ENCODE measurements around the gene ULBP2.
A peak's percentile ranks its signal among the peaks of the same experiment; 100 is the strongest.
"Not testable (repeated sequence)": the region's sequence is repeated elsewhere in the genome, so short reads cannot be mapped to it uniquely, and the experiment has no call there.

The ULBP2 gene

DNA sequence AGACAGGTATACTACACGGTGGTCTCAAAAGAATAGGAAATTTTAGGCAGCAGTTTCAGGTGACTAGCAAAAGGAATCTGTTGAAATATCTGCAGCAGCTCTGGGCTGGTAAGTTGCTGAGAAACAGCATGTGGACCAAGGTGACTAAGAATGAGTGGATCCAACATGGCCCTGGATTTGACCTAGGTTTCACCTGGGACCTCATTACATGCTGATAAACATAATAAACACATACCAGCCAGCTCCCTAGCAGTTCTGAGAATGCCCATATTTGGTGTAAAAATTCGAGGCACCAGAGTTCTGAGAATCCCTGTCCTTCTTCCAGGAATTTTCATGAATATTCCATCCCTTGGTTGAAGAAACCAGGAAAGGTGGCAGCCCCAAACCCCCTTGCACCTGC, 11.6 kb downstream of the ULBP2 start:
- DNase-seq, result not testable (repeated sequence)

DNA sequence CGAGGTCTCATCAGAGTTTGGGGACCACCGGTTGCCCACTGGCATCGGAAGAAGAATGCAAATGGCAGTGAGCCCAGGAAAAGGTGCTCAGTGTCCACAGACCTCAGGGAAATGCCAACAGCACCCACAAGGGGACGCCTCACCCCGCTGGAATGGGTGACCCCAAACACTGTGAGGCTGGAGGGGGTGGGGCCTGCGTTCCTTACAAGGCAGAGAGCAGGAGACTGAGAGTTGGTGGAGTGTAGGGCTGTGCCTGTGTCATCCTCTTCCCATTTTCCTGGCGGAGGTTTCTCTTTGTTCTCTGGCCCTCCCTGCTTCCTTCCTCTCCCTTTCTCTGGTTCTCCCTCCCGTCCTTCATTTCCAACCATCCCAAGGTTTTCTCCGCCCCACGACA, 12.1 kb downstream of the ULBP2 start:
- not testable (repeated sequence) for DNase-seq

DNA sequence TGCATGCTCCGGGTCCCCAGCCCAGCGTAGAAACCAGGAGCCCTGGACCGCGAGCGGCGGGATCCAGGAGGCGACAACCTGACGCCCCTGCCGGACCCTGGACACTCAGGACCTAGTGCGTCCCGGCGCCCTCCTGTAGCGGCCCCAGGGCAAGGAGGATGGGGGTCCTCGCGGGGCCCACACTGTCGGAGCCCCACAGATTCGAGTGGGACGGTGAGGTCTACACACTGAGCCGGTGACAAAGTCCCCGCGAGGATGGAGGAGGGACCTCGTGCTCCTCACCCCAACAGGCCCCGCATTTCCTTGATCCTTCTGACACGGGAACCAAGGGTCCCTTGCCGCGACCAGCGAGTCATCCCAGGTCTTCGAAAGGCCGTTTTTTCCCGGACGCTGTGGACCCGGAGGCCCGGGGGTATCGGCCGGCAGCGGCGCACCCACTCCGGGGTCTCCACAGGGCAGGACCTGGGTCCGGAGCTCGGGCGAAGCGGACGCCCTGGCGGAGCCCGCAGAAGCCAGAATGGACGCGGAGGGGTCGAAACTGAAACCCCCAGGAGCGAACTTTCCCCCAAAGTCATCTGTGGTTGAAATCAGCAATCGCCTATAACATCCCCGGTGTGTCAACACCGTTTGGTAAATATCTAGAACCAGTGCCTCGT, 12.6 kb downstream of the ULBP2 start:
- not testable (repeated sequence) for DNase-seq

DNA sequence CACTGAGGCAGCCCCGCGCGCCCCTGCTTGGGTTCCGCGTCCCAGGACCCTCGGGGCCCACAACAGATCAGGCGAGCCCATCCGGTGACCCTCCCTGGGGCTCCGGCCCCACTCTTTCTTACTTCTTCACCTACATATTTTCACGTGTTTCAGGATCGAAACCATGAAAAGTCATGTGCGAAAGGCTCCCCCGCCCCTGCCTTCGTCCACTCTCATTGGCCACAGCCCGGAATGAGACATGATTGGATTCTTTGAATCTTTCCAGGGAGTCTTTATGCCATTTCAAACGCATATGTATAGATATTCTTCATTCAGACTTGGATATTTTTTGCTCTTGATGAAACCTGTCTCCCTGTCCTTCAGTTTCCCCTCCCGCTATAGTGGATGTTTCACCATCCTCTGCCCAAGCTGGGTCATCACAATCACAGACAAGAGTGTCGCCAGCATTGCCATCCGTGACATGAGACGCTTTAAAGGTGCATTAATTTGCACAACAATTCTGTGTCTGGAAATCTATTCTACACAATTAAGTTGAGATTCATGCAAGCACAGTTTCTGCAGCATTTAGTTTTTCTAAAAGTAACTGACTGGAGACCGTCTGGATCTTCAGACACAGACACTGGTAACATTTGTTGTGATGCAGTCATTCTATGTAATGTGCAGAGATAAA, 13.3 kb downstream of the ULBP2 start:
- DNase-seq, result not testable (repeated sequence)

DNA sequence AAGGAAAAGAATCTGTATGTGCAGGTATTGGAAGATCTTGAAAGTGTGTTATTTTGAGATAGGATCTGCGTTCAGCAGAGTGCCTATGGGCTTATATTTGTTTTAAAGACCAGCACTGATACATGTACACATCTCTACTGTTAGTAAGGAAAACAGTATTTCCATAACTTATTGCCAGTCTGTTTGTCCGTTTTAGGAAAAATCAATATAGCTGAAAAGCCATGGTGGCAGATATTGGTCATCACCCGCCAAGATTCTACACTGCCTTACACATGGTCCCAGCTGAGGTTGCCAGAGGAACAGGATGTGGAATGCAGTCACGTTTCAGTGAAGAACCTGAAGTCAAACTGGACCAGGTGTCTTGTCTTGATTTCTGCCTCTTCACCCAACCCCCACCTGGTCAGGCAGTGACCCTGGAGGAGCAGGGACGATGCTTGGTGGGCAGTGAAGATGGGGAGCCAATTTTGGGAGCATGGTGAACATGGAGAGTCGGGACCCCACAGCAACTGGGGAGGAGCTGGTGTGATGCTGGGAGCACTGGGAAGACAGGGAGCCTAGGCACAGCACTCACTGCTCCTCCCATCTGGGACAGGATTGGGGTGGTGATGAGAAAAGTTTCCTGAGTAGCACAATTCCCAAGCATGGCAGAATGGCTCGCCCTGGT, 14.0 kb downstream of the ULBP2 start:
- not testable (repeated sequence) for DNase-seq

DNA sequence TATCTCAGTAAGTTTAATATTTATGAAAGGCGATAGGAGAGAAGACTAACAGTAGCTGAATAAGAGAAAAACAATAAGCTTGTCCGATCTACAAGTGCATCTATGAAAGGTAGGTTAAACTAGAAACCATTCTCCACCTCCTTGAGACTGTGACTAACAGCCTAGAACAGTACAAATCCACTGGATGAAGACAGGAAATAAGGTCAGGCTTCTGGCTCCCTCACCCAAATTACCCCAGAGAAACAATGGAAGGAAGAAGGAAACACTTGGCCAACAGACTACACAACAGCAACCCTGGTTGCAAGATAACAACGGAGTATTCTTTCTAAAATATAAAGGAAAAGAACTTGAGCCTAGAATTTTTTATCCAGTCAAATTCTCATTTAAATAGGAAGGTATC, 16.3 kb downstream of the ULBP2 start:
- not testable (repeated sequence) for DNase-seq

DNA sequence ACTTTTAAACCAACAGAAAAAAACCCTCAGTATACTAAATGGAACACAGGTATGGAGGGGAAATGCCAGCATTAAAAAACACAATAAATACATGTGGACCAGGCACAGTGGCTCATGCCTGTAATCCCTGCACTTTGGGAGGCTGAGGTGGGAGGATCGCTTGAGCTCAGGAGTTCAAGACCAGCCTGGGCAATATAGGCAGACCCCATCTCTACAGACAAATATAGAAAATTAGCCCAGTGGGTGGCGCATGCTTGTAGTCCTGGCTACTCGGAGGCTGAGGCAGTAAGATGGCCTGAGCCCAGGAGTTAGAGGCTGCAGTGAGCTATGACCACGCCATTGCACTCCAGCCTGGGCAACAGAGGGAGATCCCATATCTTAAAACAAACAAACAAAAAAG, 18.0 kb downstream of the ULBP2 start:
- DNase-seq, result not testable (repeated sequence)

DNA sequence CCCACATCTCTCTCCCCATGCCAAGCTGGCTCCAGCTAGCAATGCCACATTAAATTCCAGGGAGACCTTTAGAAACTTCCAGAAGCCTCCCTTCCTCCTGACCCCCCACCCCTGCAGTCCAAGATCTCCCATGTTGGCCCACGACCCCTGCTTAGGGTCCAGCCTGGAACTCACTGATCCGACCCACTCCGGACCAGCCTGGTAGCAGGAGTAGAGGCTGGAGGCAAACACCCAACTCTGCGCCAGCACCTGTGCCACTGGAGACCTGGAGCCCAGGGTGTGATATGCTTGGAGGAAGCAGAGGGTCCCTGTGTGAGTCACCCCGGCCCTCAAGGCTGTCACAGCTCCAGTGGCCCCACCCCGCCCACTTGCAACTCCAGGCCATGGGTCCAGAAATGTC, 18.7 kb downstream of the ULBP2 start:
- no peak for DNase-seq

DNA sequence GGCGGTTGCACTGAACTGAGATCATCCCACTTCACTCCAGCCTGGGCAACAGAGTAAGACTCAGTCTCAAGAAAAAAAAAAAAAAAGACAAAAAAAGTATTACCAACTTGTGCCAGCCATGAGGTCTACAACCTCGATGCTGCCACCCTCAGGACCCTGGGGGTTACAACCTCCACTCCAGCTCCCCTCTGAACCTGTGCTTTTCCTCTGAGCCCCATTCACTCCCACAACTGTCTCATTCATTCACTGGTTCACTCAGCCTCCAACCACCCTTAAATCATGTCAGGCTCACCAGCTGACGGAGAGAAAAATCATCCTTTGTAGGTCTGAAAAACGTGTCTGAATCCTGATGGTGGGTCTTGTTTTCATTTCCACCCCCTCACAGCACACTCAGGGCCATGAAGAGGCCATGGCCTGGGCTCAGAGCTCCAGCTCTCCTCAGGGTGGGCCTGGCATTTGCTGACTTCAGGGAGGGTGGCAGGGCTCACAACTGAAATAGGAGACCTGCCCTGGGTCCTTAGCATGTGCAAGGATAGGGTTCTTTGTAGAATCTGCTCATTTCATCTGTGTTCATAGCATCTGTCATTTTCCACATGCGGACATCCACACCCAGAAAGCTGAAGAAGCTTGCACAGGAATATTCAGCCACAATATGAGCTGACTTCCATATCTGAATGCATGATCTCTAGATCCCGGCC, 20.1 kb downstream of the ULBP2 start:
- peak; percentile 48 for DNase-seq

DNA sequence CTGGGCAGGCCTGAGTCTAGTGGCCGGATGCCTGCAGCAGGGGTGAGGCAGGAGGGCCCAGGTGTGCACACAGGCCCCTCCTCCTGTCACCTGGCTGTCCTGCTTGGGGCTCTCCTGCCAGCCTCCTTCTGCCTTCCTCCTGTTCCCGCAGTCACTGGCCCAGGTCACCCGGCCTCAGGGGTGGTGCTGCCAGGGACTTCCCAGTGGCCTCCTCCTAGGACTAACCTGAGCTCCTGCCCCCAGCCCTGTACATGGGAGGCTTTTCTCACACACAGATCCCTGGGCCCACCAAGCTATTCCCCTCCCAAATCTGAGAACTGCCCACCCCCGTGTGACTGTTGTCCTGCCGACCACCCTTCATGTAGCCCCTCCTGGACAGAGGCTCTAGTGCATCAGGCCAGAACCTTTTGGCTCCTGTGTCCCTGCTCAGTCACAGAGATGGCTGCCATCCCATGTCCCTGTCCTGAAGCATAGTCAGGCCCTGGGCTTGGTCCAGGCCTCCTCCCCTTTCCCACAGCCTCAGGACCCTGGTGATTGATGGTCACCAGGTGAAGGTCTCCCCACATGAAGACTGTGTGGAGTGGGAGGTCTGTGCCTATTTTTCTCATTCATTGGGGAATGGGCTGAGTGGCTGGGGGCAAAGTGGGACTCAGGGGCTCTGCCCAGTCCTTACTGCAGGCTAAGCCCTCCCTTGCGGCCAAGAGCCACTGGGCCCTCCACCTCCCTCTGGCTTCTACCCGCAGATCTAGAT, 20.8 kb downstream of the ULBP2 start:
- DNase-seq, result no peak

DNA sequence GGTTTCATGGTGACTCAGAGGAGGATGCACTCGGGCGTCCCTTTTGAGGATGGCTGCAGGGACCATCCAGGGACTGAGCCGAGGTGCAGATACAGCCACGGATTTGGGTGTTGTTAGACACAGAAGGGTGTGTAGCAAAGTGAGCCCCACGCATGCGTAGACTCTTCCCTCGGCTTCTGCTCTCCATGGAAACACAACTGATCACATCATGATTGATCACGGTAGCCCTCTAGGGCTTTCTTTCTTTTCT, 21.3 kb downstream of the ULBP2 start:
- DNase-seq, result no peak

DNA sequence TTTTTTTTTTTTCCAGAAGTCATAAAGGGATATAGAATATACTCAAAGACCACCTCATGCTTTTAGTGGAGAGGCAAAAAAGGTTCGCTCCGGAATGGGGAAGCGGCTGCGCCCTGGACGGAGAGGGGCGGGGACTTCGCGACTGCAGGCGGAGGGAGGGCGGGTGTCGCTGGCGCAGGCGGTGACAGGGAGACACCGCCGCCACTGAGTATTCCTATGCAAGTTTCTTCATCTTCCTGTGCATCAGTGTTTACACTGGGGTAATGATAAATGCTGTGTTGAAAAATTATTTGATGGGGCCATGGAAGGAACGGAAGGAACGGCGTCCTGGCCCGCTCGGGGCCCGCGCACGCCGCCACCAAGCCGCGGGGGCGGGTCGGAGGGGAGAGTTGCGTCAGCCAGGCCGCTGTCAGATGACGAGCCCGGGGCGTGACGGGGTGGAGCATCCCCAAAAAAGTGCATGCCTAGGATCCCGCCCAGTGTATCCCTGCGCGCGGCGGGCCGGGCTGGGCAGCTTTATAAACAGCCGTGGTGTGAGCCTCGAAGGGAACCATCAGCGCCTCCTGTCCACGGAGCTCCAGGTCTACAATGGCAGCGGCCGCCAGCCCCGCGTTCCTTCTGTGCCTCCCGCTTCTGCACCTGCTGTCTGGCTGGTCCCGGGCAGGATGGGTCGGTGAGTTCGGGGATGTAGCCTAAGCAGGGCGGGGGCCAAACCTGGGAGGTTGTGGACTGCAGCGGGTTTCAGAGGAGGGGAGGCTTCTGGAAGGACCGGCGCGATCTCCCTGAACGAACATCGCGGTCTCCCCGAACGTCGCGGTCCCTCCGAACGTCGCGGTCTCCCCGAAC, 21.9 kb downstream of the ULBP2 start, which contains the start of gene ULBP1:
TSS of gene ULBP1 (plus strand) at position 482 of the 846 bp plus-strand sequence. CDS start at position 589, 107 bp downstream.
- peak; percentile 80 for DNase-seq

DNA sequence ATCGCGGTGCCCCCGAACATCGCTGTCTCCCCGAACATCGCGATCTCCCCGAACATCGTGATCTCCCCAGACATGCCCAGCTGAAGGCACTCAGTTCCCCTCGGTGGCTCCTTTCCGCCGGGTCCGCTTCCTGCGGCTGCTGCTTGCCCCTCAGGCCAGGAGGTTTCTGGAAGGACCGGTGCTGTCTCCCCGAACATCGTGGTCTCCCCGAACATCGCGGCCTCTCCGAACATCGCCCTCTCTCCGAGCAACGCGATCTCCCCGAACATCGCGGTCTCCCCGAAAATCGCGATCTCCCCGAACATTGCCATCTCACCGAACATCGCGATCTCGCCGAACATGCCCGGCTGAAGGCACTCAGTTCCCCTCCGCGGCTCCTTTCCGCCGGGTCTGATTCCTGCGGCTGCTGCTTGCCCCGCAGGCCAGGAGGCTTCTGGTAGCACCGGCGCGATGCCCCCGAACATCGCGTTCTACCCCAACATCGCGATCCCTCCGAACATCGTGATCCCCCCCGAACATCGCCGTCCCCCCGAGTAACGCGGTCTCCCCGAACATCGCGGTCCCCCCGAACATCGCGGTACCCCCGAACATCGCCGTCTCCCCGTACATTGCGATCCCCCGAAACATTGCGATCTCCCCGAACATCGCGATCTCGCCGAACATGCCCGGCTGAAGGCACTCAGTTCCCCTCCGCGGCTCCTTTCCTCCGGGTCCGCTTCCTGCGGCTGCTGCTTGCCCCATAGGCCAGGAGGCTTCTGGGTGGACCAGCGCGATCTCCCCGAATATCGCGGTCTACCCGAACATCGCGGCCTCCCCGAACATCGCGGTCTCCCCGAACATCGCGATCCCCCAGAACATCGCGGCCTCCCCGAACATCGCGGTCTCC, 22.7 kb downstream of the ULBP2 start:
- DNase-seq, result no peak

DNA sequence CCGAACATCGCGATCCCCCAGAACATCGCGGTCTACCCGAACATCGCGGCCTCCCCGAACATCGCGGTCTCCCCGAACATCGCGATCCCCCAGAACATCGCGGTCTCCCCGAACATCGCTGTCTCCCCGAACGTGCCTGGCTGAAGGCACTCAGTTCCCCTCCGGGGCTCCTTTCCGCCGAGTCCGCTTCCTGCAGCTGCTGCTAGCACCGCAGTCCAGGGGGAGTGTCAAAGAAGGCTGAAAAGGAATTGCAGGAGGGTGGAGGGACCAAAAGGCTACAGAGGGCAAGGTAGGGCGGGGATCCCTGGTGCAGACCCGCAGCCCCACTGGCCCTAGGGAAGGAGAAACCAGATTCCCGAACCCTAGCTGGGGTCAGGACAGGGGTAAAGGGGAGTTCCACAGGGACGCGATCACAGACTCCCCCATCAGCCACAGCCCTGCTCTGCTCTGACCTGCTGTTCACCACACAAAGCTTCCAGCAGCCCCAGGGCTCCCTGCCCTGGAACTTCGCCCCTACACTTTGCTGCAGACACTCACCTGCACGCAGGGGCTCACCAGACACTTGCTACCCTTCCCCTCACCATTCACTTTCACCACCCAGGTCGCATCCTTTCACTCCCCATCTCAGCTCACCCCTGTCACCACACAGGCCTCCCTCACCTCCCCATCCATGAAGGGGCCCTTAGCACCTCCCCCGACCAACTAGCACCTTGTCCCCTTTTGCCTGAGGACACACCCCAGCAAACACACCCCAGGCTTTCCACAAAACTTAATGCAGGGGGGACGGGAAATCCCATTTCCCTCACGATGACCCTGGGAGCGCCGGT, 23.6 kb downstream of the ULBP2 start:
- DNase-seq, result no peak

DNA sequence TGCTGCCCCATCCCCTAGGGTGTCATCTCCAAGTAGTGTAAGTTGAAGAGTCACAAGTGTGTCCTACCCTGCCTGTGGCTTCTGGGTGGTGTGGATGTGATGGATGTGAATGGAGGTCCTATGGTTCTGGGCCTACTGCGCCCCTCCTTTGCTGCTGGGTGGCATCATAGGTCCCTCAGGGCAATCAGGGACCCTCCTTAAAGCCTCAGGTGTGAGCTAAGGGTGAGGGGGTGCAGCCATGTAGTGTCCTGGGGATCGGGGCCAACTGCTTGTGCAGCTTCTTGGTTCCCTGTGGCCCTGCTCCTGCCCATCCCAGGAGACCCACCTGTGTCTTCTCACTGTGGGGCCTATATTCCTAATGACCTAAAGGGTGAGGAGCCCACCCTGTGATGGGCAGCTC, 24.5 kb downstream of the ULBP2 start:
- not testable (repeated sequence) for DNase-seq

DNA sequence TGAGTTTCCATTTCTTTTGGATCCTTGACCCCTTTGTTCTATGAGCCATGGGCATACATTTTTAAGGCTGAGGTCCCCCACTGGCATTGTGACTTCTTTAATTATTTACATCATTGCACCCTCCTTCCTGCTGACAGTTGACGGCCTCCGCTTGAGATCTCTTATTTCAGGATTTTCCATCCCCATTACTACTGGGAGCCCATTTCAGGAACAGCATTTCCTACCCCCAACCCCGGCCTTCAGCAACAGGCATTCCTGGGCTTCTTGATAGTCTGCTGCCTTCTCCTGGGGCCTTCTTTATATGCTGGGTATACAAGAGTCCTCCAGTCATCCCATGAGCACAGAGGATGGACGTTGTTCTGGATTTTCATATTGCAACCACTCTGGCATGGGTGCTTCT, 25.8 kb downstream of the ULBP2 start:
- no peak for DNase-seq

DNA sequence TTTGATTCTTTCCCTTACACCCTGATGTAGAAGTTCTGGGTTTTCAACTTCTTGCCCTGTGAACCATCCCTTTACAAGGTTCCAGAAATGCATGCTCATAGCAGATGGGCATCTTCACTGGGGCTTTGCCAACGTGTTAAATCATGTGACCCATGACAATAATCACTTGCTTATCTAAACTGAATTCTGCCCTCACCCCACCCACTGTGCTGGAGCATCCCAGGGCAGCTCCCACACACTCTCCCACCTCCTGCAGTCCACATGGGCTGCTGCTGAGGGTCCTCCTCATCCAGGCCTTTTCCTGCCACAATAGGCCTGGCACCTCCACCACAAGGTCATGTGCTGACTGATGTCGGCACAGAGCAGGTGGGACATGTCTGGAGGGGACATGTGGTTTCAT, 26.2 kb downstream of the ULBP2 start:
- not testable (repeated sequence) for DNase-seq

DNA sequence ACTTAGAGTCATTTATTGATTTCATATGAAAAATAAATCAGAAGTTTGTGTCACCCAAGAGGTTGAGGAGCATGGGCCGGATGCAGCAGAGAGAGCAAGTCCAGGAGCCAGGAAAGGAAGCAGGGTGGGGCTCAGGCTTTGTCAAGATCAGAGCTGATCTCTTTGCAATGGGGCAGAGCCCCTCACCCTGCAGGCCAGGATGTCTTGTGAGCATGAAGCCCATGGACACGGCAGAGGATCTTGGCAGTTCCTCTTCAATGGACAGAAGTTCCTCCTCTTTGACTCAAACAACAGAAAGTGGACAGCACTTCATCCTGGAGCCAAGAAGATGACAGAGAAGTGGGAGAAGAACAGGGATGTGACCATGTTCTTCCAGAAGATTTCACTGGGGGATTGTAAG, 27.1 kb downstream of the ULBP2 start:
- not testable (repeated sequence) for DNase-seq

DNA sequence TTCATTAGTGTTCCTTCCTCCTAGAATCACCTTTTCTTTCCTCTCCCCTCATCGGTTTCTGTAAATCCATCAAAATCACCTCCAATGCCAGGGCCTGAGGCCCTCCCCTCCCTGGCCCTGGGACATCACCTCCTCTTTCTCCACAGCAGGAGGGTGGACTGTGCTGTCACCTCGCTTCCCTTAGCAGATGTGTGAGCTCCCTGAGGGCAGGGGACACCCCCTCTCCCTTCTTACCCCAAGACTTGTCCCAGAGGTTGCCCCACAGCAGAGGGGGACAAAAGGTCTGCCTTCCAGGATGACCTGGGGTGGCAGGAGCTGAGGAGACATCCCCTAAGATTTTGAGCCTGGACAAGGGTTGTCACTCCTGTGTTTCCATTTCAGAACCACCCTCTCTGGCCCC, 27.8 kb downstream of the ULBP2 start:
- no peak for DNase-seq

DNA sequence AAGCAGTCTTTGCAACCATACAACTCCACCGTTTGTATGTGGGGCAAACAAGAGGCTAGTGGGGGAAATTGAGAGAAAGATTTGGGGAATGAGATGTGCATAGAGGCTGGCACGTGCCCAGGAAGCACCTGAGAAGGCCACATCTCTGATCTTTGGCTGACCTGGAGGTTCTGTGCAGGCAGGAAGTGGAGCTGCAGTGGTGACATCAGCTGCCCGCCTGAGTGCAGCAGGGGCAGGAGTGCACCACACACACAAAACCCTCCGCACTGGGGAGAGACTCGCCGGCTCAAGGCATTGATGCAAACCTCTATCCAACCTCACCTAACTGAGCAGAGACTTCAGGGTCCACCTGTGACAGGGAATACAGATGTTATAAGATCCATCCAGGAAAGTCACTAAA, 32.6 kb downstream of the ULBP2 start:
- not testable (repeated sequence) for DNase-seq

Data from CD4-positive, alpha-beta T cell treated with Interleukin-15 for 1 hour (primary cell).